IMR-90 (cell line): Measurements from ENCODE around the gene KIAA0825. TPM values are rescaled to one million over a fixed set of nuclear protein-coding genes. Genes with fewer than 3 reads are reported as not detected.

ENCODE experiments used
- ATAC-seq: fragments of 200-7000 bp; cut with Tn5 transposase; 2 replicates; pipeline ENCODE4 v1.9.1; 2020; ENCODE audit warnings: low read depth, mild to moderate bottlenecking, moderate library complexity
- BruUV-seq: library from RNA; stranded (reverse); fragments of 400-500 nt; replicated peaks from 2 replicates; lab custom pipeline; 2021; lab: Mats Ljungman, UMichigan
- CTCF ChIA-PET: fragments of 300-600 bp; formaldehyde crosslinking; extraction: SDS; loops from one replicate; lab custom pipeline; 2021; ENCODE audit warnings: antibody characterized with exemption; lab: Yijun Ruan, JAX
- POLR2A ChIA-PET: fragments of 300-600 bp; sonication (Branson Sonifier 250); formaldehyde crosslinking; loops from one replicate; lab custom pipeline; 2022; ENCODE audit warnings: antibody characterized with exemption; ENCODE audit not compliant: unreplicated experiment; lab: Charles Lee
- DNase-seq: peaks from one replicate; pipeline ENCODE4 v3.0.0; 2013
- H2AFZ ChIP-seq: replicated peaks from 2 replicates; pipeline ENCODE3; 2013; ENCODE audit warnings: low read length, mild to moderate bottlenecking; ENCODE audit not compliant: poor library complexity
- H2AK5ac ChIP-seq: 2 replicates; pipeline ENCODE4 v1.6.1; 2013; ENCODE audit warnings: low read depth, low read length, inconsistent platforms
- H2AK9ac ChIP-seq: replicated peaks from 2 replicates; pipeline ENCODE3; 2013; ENCODE audit warnings: mild to moderate bottlenecking, low read depth, low read length, moderate library complexity; ENCODE audit not compliant: poor library complexity
- H2BK120ac ChIP-seq: 2 replicates; pipeline ENCODE4 v1.6.1; 2013; ENCODE audit warnings: low read depth, low read length, inconsistent platforms
- H2BK15ac ChIP-seq: 3 replicates; pipeline ENCODE4 v1.6.1; 2013; ENCODE audit warnings: low read depth, low read length, inconsistent platforms
- H2BK20ac ChIP-seq: 2 replicates; pipeline ENCODE4 v1.6.1; 2013; ENCODE audit warnings: low read depth, mild to moderate bottlenecking, inconsistent platforms, low read length, moderate library complexity
- H2BK5ac ChIP-seq: 2 replicates; pipeline ENCODE4 v1.6.1; 2013; ENCODE audit warnings: mild to moderate bottlenecking, low read depth, low read length, inconsistent platforms; ENCODE audit not compliant: poor library complexity, severe bottlenecking
- H3K14ac ChIP-seq: replicated peaks from 2 replicates; pipeline ENCODE4 v1.6.1; 2013; ENCODE audit warnings: low read depth, low read length, inconsistent platforms
- H3K18ac ChIP-seq: 2 replicates; pipeline ENCODE4 v1.6.1; 2013; ENCODE audit warnings: low read depth, low read length, control low read depth
- H3K23ac ChIP-seq: 2 replicates; pipeline ENCODE4 v1.6.1; 2013; ENCODE audit warnings: low read depth, low read length, inconsistent platforms
- H3K27ac ChIP-seq: 2 replicates; pipeline ENCODE4 v1.5.1; 2013; ENCODE audit warnings: mild to moderate bottlenecking, control low read depth, low read length; ENCODE audit not compliant: insufficient read depth
- H3K27me3 ChIP-seq: 2 replicates; pipeline ENCODE4 v1.6.1; 2013; ENCODE audit warnings: low read length; ENCODE audit not compliant: control insufficient read depth, insufficient read depth
- H3K36me3 ChIP-seq: 2 replicates; pipeline ENCODE4 v1.6.1; 2013; ENCODE audit warnings: low read length, mixed read lengths; ENCODE audit not compliant: control insufficient read depth, insufficient read depth
- H3K4ac ChIP-seq: 2 replicates; pipeline ENCODE4 v1.6.1; 2013; ENCODE audit warnings: low read depth, low read length, inconsistent platforms
- H3K4me1 ChIP-seq: 2 replicates; pipeline ENCODE4 v1.6.1; 2013; ENCODE audit warnings: low read length, mixed read lengths; ENCODE audit not compliant: control insufficient read depth, insufficient read depth
- H3K4me2 ChIP-seq: 2 replicates; pipeline ENCODE4 v1.6.1; 2013; ENCODE audit warnings: low read depth, mild to moderate bottlenecking, control low read depth, low read length, moderate library complexity
- H3K4me3 ChIP-seq: 2 replicates; pipeline ENCODE4 v1.5.1; 2013; ENCODE audit warnings: low read depth, mild to moderate bottlenecking, control low read depth, low read length, moderate library complexity; ENCODE audit not compliant: insufficient read depth
- H3K56ac ChIP-seq: 2 replicates; pipeline ENCODE4 v1.6.1; 2013; ENCODE audit warnings: low read length, inconsistent platforms; ENCODE audit not compliant: insufficient read depth; ENCODE audit errors: extremely low read depth
- H3K79me1 ChIP-seq, 2 experiments: 2 replicates each; pipeline ENCODE4 v1.6.1; 2013; ENCODE audit warnings: low read length in 2 of 2, inconsistent platforms in 1 of 2, low read depth in 1 of 2
- H3K9ac ChIP-seq: 2 replicates; pipeline ENCODE4 v1.6.1; 2013; ENCODE audit warnings: low read depth, low read length, control low read depth
- H3K9me1 ChIP-seq: 2 replicates; pipeline ENCODE4 v1.6.1; 2013; ENCODE audit warnings: low read length, inconsistent platforms; ENCODE audit not compliant: insufficient read depth
- H3K9me3 ChIP-seq: 2 replicates; pipeline ENCODE4 v1.6.1; 2013; ENCODE audit warnings: low read length; ENCODE audit not compliant: control insufficient read depth, insufficient read depth
- H4K20me1 ChIP-seq: 2 replicates; pipeline ENCODE4 v1.6.1; 2013; ENCODE audit warnings: low read length, inconsistent platforms; ENCODE audit not compliant: insufficient read depth
- H4K5ac ChIP-seq: 2 replicates; pipeline ENCODE4 v1.6.1; 2013; ENCODE audit warnings: mild to moderate bottlenecking, low read depth, low read length, control low read depth
- H4K8ac ChIP-seq, 2 experiments: 2 replicates each; pipeline ENCODE4 v1.6.1; 2013; ENCODE audit warnings: low read depth in 2 of 2, low read length in 2 of 2, control low read depth in 1 of 2, inconsistent platforms in 1 of 2
- H4K91ac ChIP-seq: 2 replicates; pipeline ENCODE4 v1.6.1; 2013; ENCODE audit warnings: low read depth, low read length, inconsistent platforms; ENCODE audit not compliant: insufficient read depth
- BHLHE40 ChIP-seq: fragments of 150-350 bp; IDR thresholded peaks from 2 replicates; pipeline ENCODE4 v1.6.1; 2016; ENCODE audit warnings: mild to moderate bottlenecking, low read depth, low read length
- CHD1 ChIP-seq: IDR thresholded peaks from 2 replicates; pipeline ENCODE4 v1.6.1; 2012; ENCODE audit warnings: low read depth, low read length, improper control_type of control experiment
- FOS ChIP-seq: fragments of 150-350 bp; IDR thresholded peaks from 2 replicates; pipeline ENCODE4 v1.6.1; 2016; ENCODE audit warnings: low read depth, low read length
- MAFK ChIP-seq: IDR thresholded peaks from 2 replicates; pipeline ENCODE4 v1.6.1; 2012; ENCODE audit warnings: low read depth, low read length, improper control_type of control experiment
- MXI1 ChIP-seq: IDR thresholded peaks from 2 replicates; pipeline ENCODE4 v1.6.1; 2012; ENCODE audit warnings: low read depth, mild to moderate bottlenecking, low read length, moderate library complexity, borderline replicate concordance
- POLR2A ChIP-seq: IDR thresholded peaks from 2 replicates; pipeline ENCODE4 v1.6.1; 2012; ENCODE audit warnings: mild to moderate bottlenecking, low read depth, low read length
- RAD21 ChIP-seq: IDR thresholded peaks from 2 replicates; pipeline ENCODE4 v1.6.1; 2012; ENCODE audit warnings: low read length, improper control_type of control experiment
- RCOR1 ChIP-seq: IDR thresholded peaks from 2 replicates; pipeline ENCODE4 v1.6.1; 2012; ENCODE audit warnings: mild to moderate bottlenecking, low read length, improper control_type of control experiment; ENCODE audit not compliant: insufficient replicate concordance
- SMC3 ChIP-seq: fragments of 150-350 bp; IDR thresholded peaks from 2 replicates; pipeline ENCODE4 v1.6.1; 2016; ENCODE audit warnings: low read depth, mild to moderate bottlenecking, antibody characterized with exemption, low read length, moderate library complexity
- WGBS, 2 experiments: methylation state at CpG; one replicate each; pipeline versions ENCODE4 v1.1.5 to v1.1.7; 2013; ENCODE audit warnings: missing lambda C conversion rate in 2 of 2; ENCODE audit not compliant: insufficient read length in 1 of 2; ENCODE audit errors: extremely low coverage in 2 of 2; 5-methylcytosine and 5-hydroxymethylcytosine counted together
- dilution Hi-C: fragments of 300-500 bp; cut with HindIII; formaldehyde crosslinking; loops from one replicate; pipeline ENCODE4 v1.14.3; 2018; ENCODE audit warnings: low sequenced_read_pairs; ENCODE audit not compliant: unreplicated experiment
- in situ Hi-C: fragments of 300-500 bp; cut with MboI; formaldehyde crosslinking; loops from 3 replicates; pipeline ENCODE4 v1.14.3; 2019; ENCODE audit warnings: low sequenced_read_pairs, inconsistent platforms, mixed read lengths
- intact Hi-C: fragments of 100-400 bp; cut with micrococcal nuclease; formaldehyde crosslinking; loops from 2 replicates; pipeline ENCODE4 v1.10.0; 2022
- polyA plus RNA-seq, 3 experiments: library from polyadenylated mRNA; depleted of rRNA; stranded (reverse); fragments of >200 nt; gene quantifications; 2 replicates each; pipeline ENCODE4 v1.2.3, GENCODE V29; 2012; ENCODE audit warnings: low replicate concordance in 1 of 3
- total RNA-seq: library from RNA; depleted of rRNA; stranded (reverse); fragments of >200 nt; gene quantifications from 2 replicates; pipeline ENCODE4 v1.2.3, GENCODE V29; 2012
- TF ChIP-seq, protein P1 (sequence below): conservative IDR thresholded peaks from 2 replicates; pipeline ENCODE4 v1.5.1; 2012; ENCODE audit warnings: mild to moderate bottlenecking, low read depth, low read length, improper control_type of control experiment

Gene KIAA0825
- total and polyA plus RNA-seq, 2 of the 4 experiments (the other 2 are of a cell fraction) = 0.46 to 1.8 TPM

DNA sequence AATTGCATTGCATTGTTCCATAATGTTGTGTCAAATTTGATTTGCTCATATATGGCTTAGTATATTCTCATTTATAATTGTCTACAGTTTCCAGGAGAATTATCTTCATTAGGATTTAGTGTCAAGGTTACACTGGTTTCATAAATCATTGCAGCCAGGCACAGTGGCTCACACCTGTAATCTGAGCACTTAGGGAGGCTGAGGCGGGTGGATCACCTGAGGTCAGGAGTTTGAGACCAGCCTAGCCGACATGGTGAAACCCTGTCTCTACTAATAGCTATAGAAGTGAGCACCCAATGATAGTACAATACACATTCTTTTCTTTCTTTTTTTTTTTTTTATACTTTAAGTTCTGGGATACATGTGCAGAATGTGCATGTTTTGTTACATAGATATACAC is 282.5 kb downstream of the KIAA0825 start:
- BruUV-seq = no TSS peak
- H3K56ac ChIP-seq = no peak overlapping the region
- no peak overlapping the region for H3K9ac ChIP-seq
- CTCF ChIA-PET = no interaction called here
- no peak for DNase-seq
- no peaks in the 10 kb centered on the region for H3K36me3 ChIP-seq
- H3K27ac ChIP-seq = no peak overlapping the region
- no peak overlapping the region for H3K14ac ChIP-seq
- dilution Hi-C loops (no loop called here), in situ Hi-C loops (no loop called here), intact Hi-C loops (no loop called here)
- no peak overlapping the region for H2BK20ac ChIP-seq
- H2BK120ac ChIP-seq = no peak overlapping the region
- no peaks in the 10 kb centered on the region for H4K20me1 ChIP-seq
- no peaks in the 10 kb centered on the region for H3K9me3 ChIP-seq
- no CpG with 5 or more reads among the region's 2 CpGs for WGBS, 2 experiments
- H3K4me1 ChIP-seq = no peaks in the 10 kb centered on the region
- no peaks in the 10 kb centered on the region for H3K9me1 ChIP-seq
- no peak overlapping the region for H3K18ac ChIP-seq
- H4K8ac ChIP-seq = no peak overlapping the region
- H3K27me3 ChIP-seq = no peaks in the 10 kb centered on the region
- H3K4ac ChIP-seq = no peak overlapping the region
- H4K5ac ChIP-seq = no peak overlapping the region
- no peak overlapping the region for H3K4me2 ChIP-seq
- TF ChIP-seq CHD1 (no peak), RCOR1 (no peak), POLR2A (no peak), MXI1 (no peak), FOS (no peak), BHLHE40 (no peak), MAFK (no peak), RAD21 (no peak), SMC3 (no peak)
- TF ChIP-seq, protein P1, sequence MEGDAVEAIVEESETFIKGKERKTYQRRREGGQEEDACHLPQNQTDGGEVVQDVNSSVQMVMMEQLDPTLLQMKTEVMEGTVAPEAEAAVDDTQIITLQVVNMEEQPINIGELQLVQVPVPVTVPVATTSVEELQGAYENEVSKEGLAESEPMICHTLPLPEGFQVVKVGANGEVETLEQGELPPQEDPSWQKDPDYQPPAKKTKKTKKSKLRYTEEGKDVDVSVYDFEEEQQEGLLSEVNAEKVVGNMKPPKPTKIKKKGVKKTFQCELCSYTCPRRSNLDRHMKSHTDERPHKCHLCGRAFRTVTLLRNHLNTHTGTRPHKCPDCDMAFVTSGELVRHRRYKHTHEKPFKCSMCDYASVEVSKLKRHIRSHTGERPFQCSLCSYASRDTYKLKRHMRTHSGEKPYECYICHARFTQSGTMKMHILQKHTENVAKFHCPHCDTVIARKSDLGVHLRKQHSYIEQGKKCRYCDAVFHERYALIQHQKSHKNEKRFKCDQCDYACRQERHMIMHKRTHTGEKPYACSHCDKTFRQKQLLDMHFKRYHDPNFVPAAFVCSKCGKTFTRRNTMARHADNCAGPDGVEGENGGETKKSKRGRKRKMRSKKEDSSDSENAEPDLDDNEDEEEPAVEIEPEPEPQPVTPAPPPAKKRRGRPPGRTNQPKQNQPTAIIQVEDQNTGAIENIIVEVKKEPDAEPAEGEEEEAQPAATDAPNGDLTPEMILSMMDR = no peak
- no peak overlapping the region for H2BK5ac ChIP-seq
- POLR2A ChIA-PET = interaction anchor here (0.6 kb wide), 1 partner anchor 43 kb away, joined by 5 read pairs; no protein-coding TSS in a partner anchor
- no peak overlapping the region for H3K4me3 ChIP-seq
- H2AFZ ChIP-seq = no peak overlapping the region
- H3K79me1 ChIP-seq = no peaks in the 10 kb centered on the region
- no peak overlapping the region for H2BK15ac ChIP-seq
- no peak overlapping the region for H2AK5ac ChIP-seq
- no peak overlapping the region for H3K23ac ChIP-seq
- no peak overlapping the region for H2AK9ac ChIP-seq
- ATAC-seq = no peak
- H4K91ac ChIP-seq = no peak overlapping the region
